ENCODE measurements around the gene NBPF3. TPM values are rescaled to one million over a fixed set of nuclear protein-coding genes. Genes with fewer than 3 reads are reported as not detected.

The NBPF3 gene
- total RNA-seq, 2 donors from 2014 or later: 9.6 to 29.3 TPM

DNA sequence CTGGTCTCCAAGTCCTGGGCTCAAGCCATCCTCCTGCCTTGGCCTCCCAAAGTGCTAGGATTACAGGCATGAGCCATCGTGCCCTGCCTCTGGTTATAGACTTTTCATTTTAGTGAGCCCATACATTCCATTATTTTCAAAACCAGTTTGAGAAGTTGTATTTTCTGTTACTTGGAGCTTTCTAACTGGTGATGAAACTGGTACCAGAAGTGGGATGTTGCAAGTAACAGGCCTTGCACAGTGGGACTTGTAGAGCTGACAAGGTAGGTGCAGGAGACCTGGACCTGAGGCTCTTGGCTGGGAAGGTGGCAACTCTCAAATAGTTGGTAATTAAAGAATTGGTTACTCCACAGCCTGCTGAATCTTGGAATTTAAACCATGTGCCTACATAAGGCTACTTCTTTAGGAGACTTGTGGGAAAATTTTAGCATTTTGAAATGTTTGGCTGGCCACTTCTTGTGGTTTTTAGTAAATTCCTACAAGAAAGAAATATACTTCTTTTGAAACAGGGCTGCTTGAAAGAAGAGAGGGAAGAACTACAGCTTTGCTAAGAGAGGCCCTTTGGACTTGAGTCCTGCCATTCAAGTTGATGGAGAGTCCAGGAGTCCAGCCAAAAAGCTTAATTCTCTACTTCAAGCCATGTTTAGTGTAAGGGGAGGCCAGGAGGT lies 59.5 kb downstream of the NBPF3 start:
- Histone ChIP-seq H3K4me1 (no peaks in the 10 kb centered on the region), H3K27ac (no peak overlapping the region), H3K36me3 (replicated peaks in 1 of 2; ENCODE audit: insufficient read depth in 1 of 2, low read depth in 2 of 2) (no peaks in the 10 kb centered on the region), H3K9me3 (no peaks in the 10 kb centered on the region), H3K27me3 (no peaks in the 10 kb centered on the region), H3K4me3 (no peak overlapping the region)
- intact Hi-C loops (cut with DNase I): no loop called here
- no peak for ATAC-seq
- DNase-seq: no peak
- WGBS, 2 donors: 94 to 95% methylated on average over 1 of the region's 1 CpG
- TF ChIP-seq POLR2A (IDR thresholded peaks at IDR 0.05): no peak
- TF ChIP-seq, protein P1, sequence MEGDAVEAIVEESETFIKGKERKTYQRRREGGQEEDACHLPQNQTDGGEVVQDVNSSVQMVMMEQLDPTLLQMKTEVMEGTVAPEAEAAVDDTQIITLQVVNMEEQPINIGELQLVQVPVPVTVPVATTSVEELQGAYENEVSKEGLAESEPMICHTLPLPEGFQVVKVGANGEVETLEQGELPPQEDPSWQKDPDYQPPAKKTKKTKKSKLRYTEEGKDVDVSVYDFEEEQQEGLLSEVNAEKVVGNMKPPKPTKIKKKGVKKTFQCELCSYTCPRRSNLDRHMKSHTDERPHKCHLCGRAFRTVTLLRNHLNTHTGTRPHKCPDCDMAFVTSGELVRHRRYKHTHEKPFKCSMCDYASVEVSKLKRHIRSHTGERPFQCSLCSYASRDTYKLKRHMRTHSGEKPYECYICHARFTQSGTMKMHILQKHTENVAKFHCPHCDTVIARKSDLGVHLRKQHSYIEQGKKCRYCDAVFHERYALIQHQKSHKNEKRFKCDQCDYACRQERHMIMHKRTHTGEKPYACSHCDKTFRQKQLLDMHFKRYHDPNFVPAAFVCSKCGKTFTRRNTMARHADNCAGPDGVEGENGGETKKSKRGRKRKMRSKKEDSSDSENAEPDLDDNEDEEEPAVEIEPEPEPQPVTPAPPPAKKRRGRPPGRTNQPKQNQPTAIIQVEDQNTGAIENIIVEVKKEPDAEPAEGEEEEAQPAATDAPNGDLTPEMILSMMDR (IDR thresholded peaks at IDR 0.05): no peak

GRCh38 chr1:21503706-21504377 lies 63.9 kb downstream of the NBPF3 start:
- no peak overlapping the region for H3K27ac ChIP-seq
- no peaks in the 10 kb centered on the region for H3K9me3 ChIP-seq
- ATAC-seq: no peak
- no peaks in the 10 kb centered on the region for H3K36me3 ChIP-seq (replicated peaks in 1 of 2; ENCODE audit: insufficient read depth in 1 of 2, low read depth in 2 of 2)
- H3K27me3 ChIP-seq: peaks cover 0 to 5% of the 10 kb centered on the region in 2 donors
- H3K4me3 ChIP-seq: no peak overlapping the region
- WGBS, 2 donors: 66% methylated on average over 6 to 7 of the region's 7 CpGs
- no peak for DNase-seq
- TF ChIP-seq POLR2A (IDR thresholded peaks at IDR 0.05): no peak
- TF ChIP-seq, protein P1 (IDR thresholded peaks at IDR 0.05): no peak
- intact Hi-C loops (cut with DNase I): no loop called here
- peaks cover 5% of the 10 kb centered on the region for H3K4me1 ChIP-seq

- H3K4me3 ChIP-seq: no peak overlapping the region
- peaks cover 0 to 11% of the 10 kb centered on the region in 2 donors for H3K27me3 ChIP-seq
- DNase-seq (no peak), ATAC-seq (no peak)
- TF ChIP-seq POLR2A (IDR thresholded peaks at IDR 0.05): no peak
- TF ChIP-seq, protein P1 (IDR thresholded peaks at IDR 0.05): no peak
- intact Hi-C loops (cut with DNase I): no loop called here
- H3K9me3 ChIP-seq: no peaks in the 10 kb centered on the region
- WGBS, 2 donors: 42 to 54% methylated on average over 3 to 4 of the region's 4 CpGs
- H3K36me3 ChIP-seq (replicated peaks in 1 of 2; ENCODE audit: insufficient read depth in 1 of 2, low read depth in 2 of 2): no peaks in the 10 kb centered on the region
- no peak overlapping the region for H3K27ac ChIP-seq
- H3K4me1 ChIP-seq: peaks cover 12% of the 10 kb centered on the region
Observed at GRCh38 chr1:21506804-21507203, 66.9 kb downstream of the NBPF3 start.

- peaks cover 12% of the 10 kb centered on the region for H3K4me1 ChIP-seq
- no peaks in the 10 kb centered on the region for H3K36me3 ChIP-seq (replicated peaks in 1 of 2; ENCODE audit: insufficient read depth in 1 of 2, low read depth in 2 of 2)
- no peak for ATAC-seq
- WGBS, 2 donors: 88 to 89% methylated on average over 1 of the region's 1 CpG
- H3K27ac ChIP-seq: no peak overlapping the region
- no peaks in the 10 kb centered on the region for H3K9me3 ChIP-seq
- TF ChIP-seq, protein P1 (IDR thresholded peaks at IDR 0.05): no peak
- TF ChIP-seq POLR2A (IDR thresholded peaks at IDR 0.05): no peak
- intact Hi-C loops (cut with DNase I): no loop called here
- no peak for DNase-seq
- no peak overlapping the region for H3K4me3 ChIP-seq
- H3K27me3 ChIP-seq: peaks cover 0 to 11% of the 10 kb centered on the region in 2 donors
Observed at GRCh38 chr1:21507511-21508270, 67.8 kb downstream of the NBPF3 start.
